Smooth muscle cell (in vitro differentiated cells): ENCODE results near the gene FUT8. TPM values are rescaled to one million over a fixed set of nuclear protein-coding genes. Genes with fewer than 3 reads are reported as not detected.

Experiments used
- DNase-seq: peaks from one replicate; lab custom pipeline; 2025; ENCODE audit not compliant: unreplicated experiment; lab: John Stamatoyannopoulos, UW
- H2AFZ ChIP-seq: fragments of 200-600 bp; sonication (generic); 2 replicates; pipeline ENCODE4 v1.6.0; 2016; ENCODE audit warnings: antibody characterized with exemption, low read depth, mild to moderate bottlenecking
- H3F3A ChIP-seq: fragments of 200-600 bp; sonication (generic); 2 replicates; pipeline ENCODE4 v1.6.0; 2017; ENCODE audit warnings: antibody characterized with exemption, low read depth
- H3K27ac ChIP-seq: fragments of 200-600 bp; sonication (generic); 2 replicates; pipeline ENCODE4 v1.5.1; 2016; ENCODE audit warnings: low read depth, mild to moderate bottlenecking
- H3K27me3 ChIP-seq: fragments of 200-600 bp; sonication (generic); 2 replicates; pipeline ENCODE4 v1.6.1; 2016; ENCODE audit warnings: low read depth, mild to moderate bottlenecking
- H3K36me3 ChIP-seq: fragments of 200-600 bp; sonication (generic); 2 replicates; pipeline ENCODE4 v1.5.1; 2016; ENCODE audit warnings: low read depth
- H3K4me1 ChIP-seq: fragments of 200-600 bp; sonication (generic); 2 replicates; pipeline ENCODE4 v1.5.1; 2016; ENCODE audit warnings: low read depth
- H3K4me2 ChIP-seq: fragments of 200-600 bp; sonication (generic); 2 replicates; pipeline ENCODE4 v1.6.0; 2016; ENCODE audit warnings: mild to moderate bottlenecking
- H3K4me3 ChIP-seq: fragments of 200-600 bp; sonication (generic); 2 replicates; pipeline ENCODE4 v1.5.1; 2016; ENCODE audit warnings: mild to moderate bottlenecking
- H3K79me2 ChIP-seq: fragments of 200-600 bp; sonication (generic); 2 replicates; pipeline ENCODE4 v1.6.0; 2016; ENCODE audit warnings: low read depth, mild to moderate bottlenecking
- H3K9ac ChIP-seq: fragments of 200-600 bp; sonication (generic); 2 replicates; pipeline ENCODE4 v1.6.0; 2016; ENCODE audit warnings: low read depth
- H3K9me3 ChIP-seq: fragments of 200-600 bp; sonication (generic); replicated peaks from 2 replicates; pipeline ENCODE4 v1.5.1; 2016; ENCODE audit warnings: low read depth
- H4K20me1 ChIP-seq: fragments of 200-600 bp; sonication (generic); 2 replicates; pipeline ENCODE4 v1.6.0; 2016; ENCODE audit warnings: low read depth
- WGBS: methylation state at CpG from one replicate; pipeline ENCODE4 v1.1.7; 2016; ENCODE audit warnings: low lambda C conversion rate; 5-methylcytosine and 5-hydroxymethylcytosine counted together
- polyA plus RNA-seq: library from polyadenylated mRNA; unstranded; fragments of >200 nt; fragmentation: Nextera tagmentation; extraction: Ambion mirVana; gene quantifications from 2 replicates; pipeline ENCODE4 v1.2.1, GENCODE V29; 2016
- total RNA-seq: library from RNA; depleted of rRNA; stranded (reverse); fragments of >200 nt; gene quantifications from 2 replicates; pipeline ENCODE4 v1.2.3, GENCODE V29; 2014
- TF ChIP-seq, protein P1 (sequence below): fragments of 200-600 bp; sonication (generic); IDR thresholded peaks from 2 replicates; pipeline ENCODE4 v1.5.1; 2017; ENCODE audit warnings: borderline replicate concordance, mild to moderate bottlenecking, antibody characterized with exemption; ENCODE audit not compliant: insufficient read depth, poor library complexity, severe bottlenecking

The FUT8 gene
- total and polyA plus RNA-seq, 2 experiments from 2014 or later = 12.8 to 50.2 TPM

DNA sequence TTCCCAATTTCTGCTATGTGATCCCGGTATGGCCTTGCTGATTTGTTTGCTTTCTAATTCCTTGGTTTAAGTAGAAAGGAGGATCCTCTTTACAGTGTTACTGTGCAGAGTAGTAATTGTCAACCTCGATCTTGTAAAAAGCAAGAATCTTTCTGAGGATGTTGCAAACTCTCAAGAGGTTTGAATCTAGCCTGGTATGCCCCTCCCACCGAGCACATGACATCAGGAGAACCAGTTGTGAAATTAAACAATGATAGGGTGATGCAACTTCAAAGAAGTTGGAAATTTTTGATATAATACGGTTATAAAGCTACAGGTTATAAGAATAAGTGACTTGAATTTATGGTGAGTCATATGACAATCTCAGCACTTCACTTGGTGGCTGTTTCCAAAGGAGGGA lies 35.0 kb upstream of the FUT8 start:
- DNase-seq = no peak
- Histone ChIP-seq H3K79me2 (no peaks in the 10 kb centered on the region), H3K27me3 (no peaks in the 10 kb centered on the region), H3K9ac (no peak overlapping the region), H2AFZ (peak overlapping the region; percentile 79), H4K20me1 (no peaks in the 10 kb centered on the region), H3K27ac (no peak overlapping the region), H3K36me3 (no peaks in the 10 kb centered on the region), H3F3A (no peaks in the 10 kb centered on the region), H3K4me2 (no peak overlapping the region), H3K9me3 (no peaks in the 10 kb centered on the region), H3K4me3 (no peak overlapping the region), H3K4me1 (no peaks in the 10 kb centered on the region)
- TF ChIP-seq, protein P1, sequence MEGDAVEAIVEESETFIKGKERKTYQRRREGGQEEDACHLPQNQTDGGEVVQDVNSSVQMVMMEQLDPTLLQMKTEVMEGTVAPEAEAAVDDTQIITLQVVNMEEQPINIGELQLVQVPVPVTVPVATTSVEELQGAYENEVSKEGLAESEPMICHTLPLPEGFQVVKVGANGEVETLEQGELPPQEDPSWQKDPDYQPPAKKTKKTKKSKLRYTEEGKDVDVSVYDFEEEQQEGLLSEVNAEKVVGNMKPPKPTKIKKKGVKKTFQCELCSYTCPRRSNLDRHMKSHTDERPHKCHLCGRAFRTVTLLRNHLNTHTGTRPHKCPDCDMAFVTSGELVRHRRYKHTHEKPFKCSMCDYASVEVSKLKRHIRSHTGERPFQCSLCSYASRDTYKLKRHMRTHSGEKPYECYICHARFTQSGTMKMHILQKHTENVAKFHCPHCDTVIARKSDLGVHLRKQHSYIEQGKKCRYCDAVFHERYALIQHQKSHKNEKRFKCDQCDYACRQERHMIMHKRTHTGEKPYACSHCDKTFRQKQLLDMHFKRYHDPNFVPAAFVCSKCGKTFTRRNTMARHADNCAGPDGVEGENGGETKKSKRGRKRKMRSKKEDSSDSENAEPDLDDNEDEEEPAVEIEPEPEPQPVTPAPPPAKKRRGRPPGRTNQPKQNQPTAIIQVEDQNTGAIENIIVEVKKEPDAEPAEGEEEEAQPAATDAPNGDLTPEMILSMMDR = no peak
- 83% methylated on average over 4 of the region's 4 CpGs for WGBS

DNA sequence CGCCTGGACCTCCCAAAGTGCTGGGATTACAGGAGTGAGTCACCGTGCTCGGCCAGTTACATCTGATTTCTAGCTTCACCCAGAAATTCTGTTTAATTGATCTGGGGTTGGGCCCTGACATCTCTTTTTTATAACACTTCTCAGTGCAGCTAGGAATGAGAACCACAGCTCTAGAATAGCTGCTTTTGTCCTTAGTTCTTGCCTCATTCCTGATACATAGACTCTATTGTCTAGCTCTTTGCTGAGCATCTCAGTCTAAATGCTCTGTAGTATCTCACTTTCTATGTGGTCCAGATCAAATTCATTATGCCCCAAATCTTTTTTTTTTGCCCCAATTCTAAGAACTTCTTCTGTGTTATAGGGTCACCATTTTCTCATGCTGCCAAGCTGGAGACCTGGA lies 29.9 kb upstream of the FUT8 start:
- Histone ChIP-seq H3F3A (no peaks in the 10 kb centered on the region), H3K9ac (no peak overlapping the region), H3K9me3 (no peaks in the 10 kb centered on the region), H3K79me2 (no peaks in the 10 kb centered on the region), H3K27ac (no peak overlapping the region), H4K20me1 (no peaks in the 10 kb centered on the region), H3K4me2 (no peak overlapping the region), H2AFZ (no peak overlapping the region), H3K4me3 (no peak overlapping the region), H3K36me3 (no peaks in the 10 kb centered on the region), H3K27me3 (no peaks in the 10 kb centered on the region), H3K4me1 (no peaks in the 10 kb centered on the region)
- TF ChIP-seq, protein P1 = no peak
- no peak for DNase-seq
- WGBS = 88% methylated on average over 3 of the region's 3 CpGs

- no peak for DNase-seq
- Histone ChIP-seq H3K79me2 (no peaks in the 10 kb centered on the region), H3F3A (no peaks in the 10 kb centered on the region), H3K27me3 (no peaks in the 10 kb centered on the region), H3K4me2 (no peak overlapping the region), H3K27ac (no peak overlapping the region), H3K4me1 (no peaks in the 10 kb centered on the region), H3K36me3 (no peaks in the 10 kb centered on the region), H3K9me3 (no peaks in the 10 kb centered on the region), H3K9ac (no peak overlapping the region), H3K4me3 (no peak overlapping the region), H4K20me1 (no peaks in the 10 kb centered on the region), H2AFZ (no peak overlapping the region)
- 80% methylated on average over 6 of the region's 6 CpGs for WGBS
- TF ChIP-seq, protein P1 = no peak
These were observed 25.4 kb upstream of the FUT8 start for GRCh38 chr14:65387171-65387570.

DNA sequence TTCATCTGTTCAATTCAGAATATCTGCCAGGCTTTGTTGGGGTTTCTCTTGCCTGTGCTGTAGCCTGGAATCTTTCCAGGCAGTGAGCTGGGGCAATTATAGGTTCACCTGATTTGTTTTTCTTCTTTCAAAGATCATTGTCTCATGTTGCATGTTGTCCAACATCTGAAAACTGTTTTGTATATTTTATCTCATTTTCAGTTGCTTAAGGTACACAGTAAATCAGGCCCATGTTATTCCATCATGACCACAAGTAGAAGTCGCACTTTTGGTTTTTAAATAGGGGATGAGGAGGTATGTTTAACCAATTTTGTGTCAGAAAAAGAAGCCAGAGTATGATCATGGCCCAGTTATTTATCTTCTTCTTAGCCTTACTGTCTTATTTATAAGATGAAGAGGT lies 24.9 kb upstream of the FUT8 start:
- no peaks in the 10 kb centered on the region for H4K20me1 ChIP-seq
- WGBS = 89% methylated on average over 1 of the region's 1 CpG
- H3K27me3 ChIP-seq = no peaks in the 10 kb centered on the region
- no peak overlapping the region for H3K9ac ChIP-seq
- no peaks in the 10 kb centered on the region for H3F3A ChIP-seq
- H3K79me2 ChIP-seq = no peaks in the 10 kb centered on the region
- no peak overlapping the region for H3K4me2 ChIP-seq
- no peaks in the 10 kb centered on the region for H3K4me1 ChIP-seq
- no peaks in the 10 kb centered on the region for H3K9me3 ChIP-seq
- TF ChIP-seq, protein P1 = no peak
- no peak overlapping the region for H3K27ac ChIP-seq
- H3K36me3 ChIP-seq = no peaks in the 10 kb centered on the region
- H2AFZ ChIP-seq = no peak overlapping the region
- no peak for DNase-seq
- H3K4me3 ChIP-seq = no peak overlapping the region
